HG03025 (cell line): ENCODE results near the gene TMEM204.
"Not testable (repeated sequence)": the region's sequence is repeated elsewhere in the genome, so short reads cannot be mapped to it uniquely, and the experiment has no call there.

Experiments
- ATAC-seq: cut with Tn5 transposase; IDR thresholded peaks from one replicate; pipeline ENCODE4 v1.9.1; 2021; ENCODE audit warnings: mild to moderate bottlenecking, moderate library complexity; ENCODE audit not compliant: unreplicated experiment, low FRiP score

The TMEM204 gene

DNA sequence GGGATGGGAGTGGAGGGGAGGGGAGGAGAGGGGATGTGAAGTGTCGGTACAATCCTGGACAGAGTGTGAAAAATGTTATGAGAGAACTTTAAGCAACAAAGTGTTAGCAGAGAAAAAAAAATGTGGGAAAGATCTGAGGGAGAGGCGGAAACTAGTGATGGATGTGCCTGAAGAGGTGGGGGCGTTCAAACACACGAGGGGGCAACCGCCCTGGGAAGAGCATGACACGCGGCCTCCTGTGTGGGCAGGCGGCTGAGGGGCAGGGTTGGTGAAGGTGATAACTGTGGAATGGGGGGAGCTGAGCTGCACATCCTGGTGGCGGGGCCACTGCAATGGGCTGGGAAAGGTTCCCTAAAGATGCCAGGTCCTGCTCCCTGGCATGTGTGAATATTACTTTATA is 48.3 kb downstream of the TMEM204 start:
- ATAC-seq = no peak

DNA sequence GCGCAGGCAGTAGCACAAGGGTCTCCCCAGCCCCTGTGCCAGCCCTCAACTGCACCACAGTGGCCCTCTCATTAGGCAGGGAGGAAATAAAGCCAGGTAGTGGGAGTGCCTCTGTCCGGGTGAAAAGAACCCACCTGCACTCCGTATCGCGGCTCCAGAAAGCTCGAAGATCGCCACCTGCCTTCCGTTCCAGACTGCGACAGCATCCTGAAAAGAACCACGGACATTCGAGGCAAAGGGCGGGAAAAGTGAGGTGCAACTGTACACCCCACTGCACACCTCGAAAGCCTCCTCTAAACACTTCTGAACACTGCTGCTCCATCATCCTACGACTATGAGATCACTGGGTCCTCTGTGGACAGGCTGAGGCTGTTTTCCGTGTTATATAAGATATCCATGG is 49.7 kb downstream of the TMEM204 start:
- ATAC-seq = no peak

DNA sequence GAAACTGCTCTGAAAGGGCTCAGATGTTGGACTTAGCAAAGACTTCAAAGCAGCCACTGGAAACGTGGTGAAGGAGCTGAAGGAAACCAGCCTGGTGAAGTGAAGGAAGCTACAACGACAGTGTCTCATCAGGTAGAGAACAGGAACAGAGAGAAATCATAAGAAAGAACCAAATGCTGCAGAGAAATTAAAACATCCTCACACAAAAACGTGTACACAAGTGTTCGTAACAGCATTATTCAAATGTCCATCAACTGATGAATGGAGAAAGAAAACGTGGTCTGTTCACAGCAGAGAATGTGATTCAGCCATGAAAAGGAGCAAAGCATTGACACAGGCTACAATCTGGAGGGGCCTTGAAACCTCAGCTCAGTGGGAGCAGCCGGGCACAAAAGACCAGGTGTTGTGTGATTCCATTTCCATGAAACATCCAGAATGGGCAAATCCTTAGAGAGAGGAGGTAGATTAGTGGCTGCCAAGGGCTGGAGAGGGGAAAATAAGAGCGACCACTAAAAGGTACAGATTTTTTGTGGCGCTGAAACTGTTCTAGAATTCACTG is 51.5 kb downstream of the TMEM204 start:
- ATAC-seq = no peak

DNA sequence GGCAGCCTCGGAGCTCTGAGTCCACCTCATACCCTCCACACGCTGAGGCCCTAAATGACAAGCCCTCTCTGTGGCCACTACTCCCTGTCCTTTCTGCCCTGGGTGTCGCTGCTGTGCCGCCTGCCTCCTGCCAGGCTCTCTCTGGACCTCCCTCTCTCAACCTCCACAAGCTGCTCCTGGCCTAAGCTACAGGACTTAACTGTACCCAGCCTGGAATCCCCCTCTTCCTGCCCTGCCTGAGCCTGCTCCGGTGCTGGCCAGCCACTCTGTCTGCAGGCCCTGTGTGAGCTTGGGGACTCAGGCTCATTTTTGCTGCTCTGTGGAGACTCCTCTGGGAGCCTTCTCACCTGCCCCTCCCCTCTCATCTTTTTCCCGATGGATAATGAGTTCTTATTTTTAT is 56.9 kb downstream of the TMEM204 start:
- ATAC-seq = no peak

DNA sequence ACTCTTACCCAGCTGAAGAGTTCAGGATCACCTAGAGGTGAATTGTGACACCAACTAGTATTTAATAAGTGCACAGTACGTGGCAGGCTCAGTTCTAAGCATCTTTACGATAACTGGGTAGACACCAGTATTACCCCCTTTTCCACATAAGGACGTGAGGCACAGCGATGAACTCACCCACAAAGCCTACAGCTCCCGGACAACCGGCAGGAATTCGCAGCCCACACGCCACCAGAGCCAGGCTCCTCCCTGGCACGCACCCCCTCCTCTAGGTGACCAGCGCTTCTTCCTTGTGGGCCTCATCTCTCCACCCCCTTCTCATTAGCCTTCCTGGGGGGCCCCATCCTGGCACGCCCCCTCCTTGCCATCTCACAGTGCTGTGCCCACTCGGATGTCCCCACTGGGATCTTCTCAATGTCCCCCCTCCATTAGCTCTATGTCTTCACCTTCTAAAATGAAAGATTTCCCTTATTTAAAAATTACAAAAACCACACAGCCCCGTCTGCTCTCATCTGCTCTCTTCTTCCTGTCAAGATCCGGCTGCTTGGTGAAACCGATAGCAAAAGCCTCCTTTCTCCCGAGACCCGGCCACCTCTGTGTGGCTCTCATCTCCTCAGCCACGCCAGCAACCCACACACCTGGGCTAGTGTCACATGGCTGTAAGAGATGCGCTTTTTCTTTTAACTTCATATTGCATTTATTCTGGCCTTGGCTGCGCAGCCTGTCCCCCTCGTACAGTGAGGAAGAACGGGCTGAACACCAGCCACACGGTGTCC is 57.7 kb downstream of the TMEM204 start:
- ATAC-seq = no peak

DNA sequence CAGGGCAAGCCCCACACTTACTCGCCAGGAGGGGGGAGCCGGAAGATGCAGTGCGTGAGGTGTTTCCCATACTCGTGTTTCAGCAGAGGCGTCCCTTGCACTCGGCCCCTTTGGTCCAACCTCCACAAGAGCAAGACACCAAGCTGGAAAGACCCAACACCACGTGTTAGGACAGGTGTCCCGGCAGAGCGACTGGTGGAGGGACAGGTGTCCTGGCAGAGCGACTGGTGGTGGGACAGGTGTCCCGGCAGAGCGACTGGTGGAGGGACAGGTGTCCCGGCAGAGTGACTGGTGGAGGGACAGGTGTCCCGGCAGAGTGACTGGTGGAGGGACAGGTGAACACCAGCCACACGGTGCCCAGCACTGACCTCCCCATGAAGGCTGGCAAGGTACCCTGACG is 59.0 kb downstream of the TMEM204 start:
- ATAC-seq = no peak

DNA sequence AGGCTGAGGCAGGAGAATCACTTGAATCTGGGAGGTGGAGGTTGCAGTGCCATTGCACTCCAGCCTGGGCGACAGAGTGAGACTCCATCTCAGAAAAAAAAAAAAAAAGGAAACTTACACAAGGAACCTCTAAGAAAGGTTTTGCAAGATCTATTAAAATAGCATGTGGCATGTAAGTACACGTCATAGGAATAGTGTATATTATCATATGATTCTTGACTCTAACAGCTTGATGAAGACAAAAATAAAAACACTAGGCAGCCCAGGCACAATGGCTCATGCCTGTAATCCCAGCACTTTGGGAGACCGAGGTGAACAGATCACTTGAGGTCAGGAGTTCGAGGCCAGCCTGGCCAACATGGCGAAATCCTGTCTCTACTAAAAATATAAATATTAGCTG is 62.0 kb downstream of the TMEM204 start:
- ATAC-seq = not testable (repeated sequence)

DNA sequence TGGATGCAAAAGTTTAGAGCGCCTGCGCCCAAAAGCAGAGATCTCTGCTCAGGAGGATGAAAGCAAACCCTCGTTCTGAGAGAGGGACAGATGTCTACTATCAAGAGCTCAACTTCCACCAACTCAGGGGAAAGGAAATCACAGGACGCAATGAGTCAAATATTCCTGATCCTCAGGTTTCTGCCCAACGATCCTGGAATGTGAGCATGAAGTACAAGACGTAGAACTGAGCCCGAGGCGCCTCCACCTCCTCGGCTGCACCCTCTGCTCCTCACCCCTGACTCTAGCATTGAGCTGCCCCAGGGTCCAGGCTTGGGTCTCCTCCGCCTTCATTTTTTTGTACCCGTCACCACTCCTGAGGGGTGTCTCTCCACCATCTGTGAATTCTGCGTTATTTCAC is 63.0 kb downstream of the TMEM204 start:
- ATAC-seq = no peak

DNA sequence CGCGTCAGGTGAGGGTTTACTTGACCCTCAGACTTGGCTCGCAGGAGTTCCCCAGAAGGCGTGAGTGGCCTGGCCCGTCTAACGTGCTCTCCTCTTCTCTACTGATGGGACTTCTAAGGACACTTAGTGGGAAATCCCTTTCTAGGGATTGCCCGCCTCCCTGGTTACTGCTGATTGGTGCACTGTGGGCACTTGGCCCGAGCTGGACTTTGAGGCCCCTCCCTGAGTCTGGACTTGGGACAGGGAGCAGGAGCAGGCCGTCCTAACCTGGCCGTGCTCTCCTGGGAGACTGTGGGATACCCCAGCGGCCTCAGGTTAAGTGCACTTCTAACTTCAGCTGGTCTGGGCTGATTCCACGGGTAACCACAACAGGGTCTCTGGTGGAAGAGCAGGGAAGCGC is 63.7 kb downstream of the TMEM204 start:
- no peak for ATAC-seq

DNA sequence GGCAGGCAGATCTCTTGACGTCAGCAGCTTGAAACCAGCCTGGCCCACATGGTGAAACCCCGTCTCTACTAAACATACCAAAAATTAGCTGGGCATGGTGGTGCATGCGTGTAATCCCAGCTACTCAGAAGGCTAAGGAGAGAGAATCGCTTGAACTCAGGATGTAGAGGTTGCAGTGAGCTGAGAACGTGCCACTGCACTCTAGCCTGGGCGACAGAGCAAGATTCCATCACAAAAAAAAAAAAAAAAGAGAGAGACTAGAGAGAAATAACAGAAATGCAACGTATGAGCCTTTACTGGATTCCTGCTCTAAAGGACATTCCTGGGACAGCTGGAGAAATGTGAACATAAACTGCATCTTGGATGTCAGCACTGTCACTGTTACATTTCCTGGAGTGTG is 67.6 kb downstream of the TMEM204 start:
- no peak for ATAC-seq

DNA sequence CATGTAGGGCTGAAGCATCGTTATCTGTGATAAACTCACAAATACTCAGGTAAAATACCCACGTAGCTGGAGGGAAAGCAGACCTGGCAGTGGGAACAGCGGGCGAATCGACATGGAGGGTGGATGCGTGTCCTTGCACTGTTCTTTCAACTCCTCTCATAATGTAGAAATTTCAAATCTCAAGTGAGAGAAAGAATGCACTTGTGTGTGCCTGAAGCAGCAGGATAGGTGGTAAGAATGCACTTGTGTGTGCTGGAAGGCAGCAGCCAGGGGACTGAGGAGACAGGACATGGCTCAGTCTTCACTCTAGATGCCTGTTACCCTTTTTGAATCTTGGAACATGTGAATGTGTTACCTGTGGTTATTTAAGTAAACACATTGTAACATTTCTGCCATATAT is 68.0 kb downstream of the TMEM204 start:
- no peak for ATAC-seq

DNA sequence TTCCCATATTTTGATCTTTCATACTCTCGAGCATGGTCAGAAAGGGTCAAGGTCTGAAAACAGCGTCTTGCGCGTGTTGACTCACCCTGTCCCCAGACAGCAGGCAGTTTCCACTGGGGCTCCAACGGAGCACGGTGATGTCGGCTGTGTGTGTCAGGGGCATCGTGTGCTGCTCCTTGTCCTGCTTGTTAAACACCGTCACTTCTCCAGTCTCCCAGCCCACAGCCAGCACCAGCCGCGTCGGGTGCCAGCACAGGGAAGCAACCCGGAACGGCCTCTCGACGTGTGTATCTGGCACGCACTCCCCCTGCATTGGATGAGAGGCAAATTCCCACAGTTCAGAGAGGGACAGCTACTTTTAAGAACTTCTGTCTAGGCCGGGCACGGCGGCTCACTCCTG is 68.8 kb downstream of the TMEM204 start:
- ATAC-seq = no peak
